K562 (cell line): ENCODE measurements around the gene BANK1.

ENCODE experiments used
- GATAD2B ChIP-seq: fragments of 450-650 bp; IDR thresholded peaks from 2 replicates; pipeline ENCODE4 v1.6.1; 2017; ENCODE audit warnings: mild to moderate bottlenecking, borderline replicate concordance
- NEUROD1 ChIP-seq: fragments of 150-350 bp; IDR thresholded peaks from 2 replicates; pipeline ENCODE4 v1.6.1; 2014; ENCODE audit warnings: borderline replicate concordance, low read length, low read depth; ENCODE audit not compliant: partially characterized antibody
- SPI1 ChIP-seq: IDR thresholded peaks from 2 replicates; pipeline ENCODE4 v1.6.1; 2011; ENCODE audit warnings: low read depth, low read length, control low read depth, borderline replicate concordance

GRCh38 chr4:101762534-101762933 is 28.0 kb upstream of the BANK1 start:
- TF ChIP-seq NEUROD1 (no peak), GATAD2B (no peak), SPI1 (no peak)
